Measurements from ENCODE around the gene PCLAF.

Gene PCLAF

GRCh38 chr15:64324165-64324877 lies 56.9 kb downstream of the PCLAF start:
- no peak for DNase-seq (ENCODE audit: low read depth in 1 of 2, low spot score in 1 of 2)
- no peak for TF ChIP-seq JUND (IDR thresholded peaks at IDR 0.05; ENCODE audit: low read depth)
- in situ Hi-C loops (cut with HindIII; ENCODE audit: low pct_unique_long_range_greater_than_20kb, low sequenced_read_pairs) = no loop called here

GRCh38 chr15:64315216-64315615 lies 66.0 kb downstream of the PCLAF start:
- DNase-seq (ENCODE audit: low read depth in 1 of 2, low spot score in 1 of 2) = peak in 1 of 2 experiments; percentile 30
- TF ChIP-seq JUND (IDR thresholded peaks at IDR 0.05; ENCODE audit: low read depth) = no peak
- in situ Hi-C loops (cut with HindIII; ENCODE audit: low pct_unique_long_range_greater_than_20kb, low sequenced_read_pairs) = no loop called here

DNA sequence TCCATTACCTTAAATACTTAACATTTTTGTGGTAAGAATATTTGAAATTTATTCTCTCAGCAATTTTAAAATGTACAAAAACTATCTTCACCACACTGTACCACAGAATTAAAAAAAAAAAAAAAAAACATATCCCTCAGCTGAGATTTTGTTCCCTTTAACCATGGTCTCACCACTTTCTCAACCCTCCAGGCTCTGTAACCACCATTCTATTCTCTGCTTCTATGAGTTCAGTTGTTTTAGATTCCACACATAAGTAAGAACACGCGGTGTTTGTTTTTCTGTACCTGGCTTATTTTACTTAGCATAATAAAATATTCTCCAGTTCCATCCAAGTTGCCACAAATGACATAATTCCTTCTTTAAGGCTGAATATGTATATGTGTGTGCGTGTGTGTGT lies 66.8 kb downstream of the PCLAF start:
- no peak for DNase-seq (ENCODE audit: low read depth in 1 of 2, low spot score in 1 of 2)
- no peak for TF ChIP-seq JUND (IDR thresholded peaks at IDR 0.05; ENCODE audit: low read depth)

More for the DNA sequence above, 66.8 kb downstream of the PCLAF start:
- in situ Hi-C loops (cut with HindIII; ENCODE audit: low pct_unique_long_range_greater_than_20kb, low sequenced_read_pairs) = no loop called here

Measured in T47D (cell line).